CMK (cell line): Measurements from ENCODE around the gene ZNF629.
"Not testable (repeated sequence)": the region's sequence is repeated elsewhere in the genome, so short reads cannot be mapped to it uniquely, and the experiment has no call there.

ENCODE experiments used
- DNase-seq: peaks from one replicate; pipeline ENCODE4 v3.0.0-alpha.2; 2010; ENCODE audit warnings: low read depth

Gene ZNF629

GRCh38 chr16:30786936-30787612 is at the start of gene ZNF629:
TSS of gene ZNF629 (minus strand) at chr16:30787205. CDS start at chr16:30784482, 2,723 bp downstream.
- DNase-seq = peak; percentile 44

- no peak for DNase-seq
Observed at GRCh38 chr16:30834130-30834740, 47.2 kb upstream of the ZNF629 start.

GRCh38 chr16:30830072-30830417 is 43.0 kb upstream of the ZNF629 start:
- DNase-seq = no peak

DNA sequence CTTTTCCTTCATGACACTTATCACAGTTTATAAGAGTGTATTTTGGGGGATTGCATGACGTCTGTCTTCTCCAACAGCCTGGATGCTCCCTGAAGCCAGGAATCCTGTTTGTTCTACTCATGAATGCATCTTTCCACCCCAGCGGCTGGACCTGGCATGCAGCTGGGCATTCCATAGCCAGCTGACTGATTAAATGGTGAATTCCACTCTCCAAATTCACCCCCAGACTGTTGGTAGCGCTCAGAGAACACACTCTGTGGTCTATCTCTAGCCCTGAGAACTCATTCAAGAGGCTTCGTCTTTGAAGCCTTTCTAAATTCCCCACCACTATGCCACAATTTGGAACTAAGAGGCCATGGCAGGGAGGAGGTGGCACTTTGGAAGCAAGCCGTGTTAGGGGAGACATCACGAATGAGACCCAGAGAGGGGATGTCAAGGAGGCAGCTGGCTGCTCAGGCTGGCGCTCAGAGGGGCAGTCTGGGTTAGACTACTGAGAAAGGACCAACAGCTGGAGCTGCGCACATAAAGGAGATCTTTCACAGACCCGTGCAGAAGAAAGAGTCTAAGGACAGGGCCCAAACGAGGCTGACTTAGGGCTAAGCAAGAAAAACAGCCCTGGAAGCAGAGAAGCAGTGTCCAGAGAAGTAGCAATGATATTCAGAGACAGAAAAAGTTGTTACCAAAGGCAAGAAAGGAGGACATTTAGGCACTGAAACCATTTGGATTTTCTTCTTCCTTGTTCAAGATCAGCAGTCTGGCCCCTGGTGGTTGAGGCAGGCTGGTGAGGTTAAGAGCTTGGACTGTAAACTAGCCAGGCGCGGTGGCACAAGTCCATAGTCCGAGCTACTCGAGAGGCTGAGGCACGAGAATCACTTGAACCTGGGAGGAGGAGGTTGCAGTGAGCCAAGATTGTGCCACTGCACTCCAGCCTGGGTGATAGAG is 42.4 kb upstream of the ZNF629 start:
- no peak for DNase-seq

DNA sequence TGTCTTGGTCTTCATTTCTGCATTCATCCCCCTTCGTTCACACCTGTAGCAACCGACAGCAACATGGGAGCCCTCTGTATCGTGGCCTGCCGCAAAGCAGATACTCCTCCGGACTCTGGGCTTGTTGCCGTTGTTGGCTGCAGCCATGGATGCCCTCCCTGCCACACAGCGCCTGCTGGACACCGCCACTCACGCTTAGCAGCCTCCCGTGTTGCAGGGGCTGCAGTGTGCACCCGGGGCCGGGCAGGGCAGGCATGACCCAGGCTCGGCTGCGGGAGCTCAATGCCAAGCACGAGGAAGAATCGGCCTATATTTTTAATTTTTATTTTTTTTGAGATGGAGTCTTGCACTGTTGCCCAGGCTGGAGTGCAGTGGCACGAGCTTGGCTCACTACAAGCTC is 34.9 kb upstream of the ZNF629 start:
- DNase-seq = no peak

- not testable (repeated sequence) for DNase-seq
Observed at GRCh38 chr16:30821441-30821840, 34.4 kb upstream of the ZNF629 start.

- DNase-seq = no peak
Observed at GRCh38 chr16:30820952-30821421, 34.0 kb upstream of the ZNF629 start.

- DNase-seq = no peak
Observed at GRCh38 chr16:30816769-30817168, 29.8 kb upstream of the ZNF629 start.

DNA sequence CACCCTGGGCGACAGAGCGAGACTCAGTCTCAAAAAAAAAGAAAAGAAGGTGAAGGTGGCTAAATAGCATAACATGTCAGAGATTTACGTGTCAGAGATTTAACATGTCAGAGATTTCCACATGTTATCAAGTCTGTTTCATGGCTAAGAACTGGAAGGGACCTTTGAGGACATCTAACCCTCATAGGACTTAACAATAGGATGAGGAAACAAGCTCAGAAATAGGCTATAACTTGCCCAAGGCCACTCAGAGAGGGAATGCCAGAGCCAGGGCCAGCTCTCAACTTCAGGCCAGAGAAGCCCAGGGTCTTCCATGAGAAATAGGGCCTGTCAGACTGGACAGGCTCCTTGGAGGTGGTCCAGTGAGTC is 26.8 kb upstream of the ZNF629 start:
- DNase-seq = no peak

DNA sequence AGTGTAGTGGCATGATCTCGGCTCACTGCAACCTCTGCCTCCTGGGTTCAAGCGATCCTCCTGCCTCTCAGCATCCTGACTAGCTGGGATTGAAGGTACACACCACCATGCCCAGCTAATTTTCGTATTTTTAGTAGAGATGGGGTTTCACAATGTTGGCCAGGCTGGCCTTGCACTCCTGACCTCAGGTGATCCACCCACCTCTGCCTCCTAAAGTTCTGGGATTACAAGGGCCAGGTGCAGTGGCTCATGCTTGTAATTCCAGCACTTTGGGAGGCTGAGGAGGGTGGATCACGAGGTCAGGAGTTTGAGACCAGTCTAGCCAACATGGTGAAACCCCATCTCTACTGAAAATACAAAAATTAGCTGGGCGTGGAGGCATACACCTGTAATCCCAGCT is 22.7 kb upstream of the ZNF629 start:
- DNase-seq = not testable (repeated sequence)

GRCh38 chr16:30808890-30809426 is 22.0 kb upstream of the ZNF629 start:
- DNase-seq = not testable (repeated sequence)

GRCh38 chr16:30808146-30808545 is 21.1 kb upstream of the ZNF629 start:
- DNase-seq = no peak

GRCh38 chr16:30805370-30806169 is 18.6 kb upstream of the ZNF629 start:
- DNase-seq = peak; percentile 58

GRCh38 chr16:30805056-30805369 is 18.0 kb upstream of the ZNF629 start:
- DNase-seq = no peak

- DNase-seq = no peak
Observed at GRCh38 chr16:30802936-30803335, 15.9 kb upstream of the ZNF629 start.

GRCh38 chr16:30797670-30798309 is 10.8 kb upstream of the ZNF629 start:
- DNase-seq = no peak

DNA sequence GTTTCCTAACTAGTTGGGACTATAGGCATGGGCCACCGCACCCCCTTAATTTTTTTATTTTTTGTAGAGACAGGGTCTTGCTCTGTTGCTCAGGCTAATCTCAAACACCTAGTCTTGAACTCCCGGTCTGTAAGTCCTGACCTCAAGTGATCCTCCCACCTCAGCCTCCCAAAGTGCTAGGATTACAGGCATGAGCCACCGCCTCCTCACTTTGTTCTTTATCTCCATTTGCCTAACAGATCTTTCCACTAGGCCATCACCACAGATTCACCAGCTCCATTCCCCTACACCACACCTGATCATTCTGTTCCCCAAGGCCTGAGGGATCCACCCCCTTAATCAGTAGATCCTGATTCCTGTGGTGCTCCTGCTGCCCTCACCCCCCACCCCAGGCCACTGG is 7.6 kb upstream of the ZNF629 start:
- DNase-seq = no peak

- no peak for DNase-seq
Observed at GRCh38 chr16:30793508-30794069, 6.6 kb upstream of the ZNF629 start.

- no peak for DNase-seq
Observed at GRCh38 chr16:30787613-30788378, 791 bp upstream of the ZNF629 start.
